Measurements from ENCODE around the gene BANF2. TPM values are rescaled to one million over a fixed set of nuclear protein-coding genes. Genes with fewer than 3 reads are reported as not detected.

The BANF2 gene
- total RNA-seq, 1 experiment from 2014 or later: not detected

- Histone ChIP-seq H3K23me2 (ENCODE audit: insufficient read length, low read depth, low read length, poor library complexity, severe bottlenecking) (peaks cover 8% of the 10 kb centered on the region), H3K27ac (ENCODE audit: insufficient read length, low read depth, low read length) (no peak overlapping the region), H3K4me1 (ENCODE audit: insufficient read depth, low read length) (no peaks in the 10 kb centered on the region; the same call in 1 of the 2 replicates), H3K14ac (ENCODE audit: insufficient read depth, low read length) (no peak overlapping the region), H2BK120ac (ENCODE audit: low read depth, low read length, poor library complexity, severe bottlenecking) (no peak overlapping the region), H2BK12ac (ENCODE audit: insufficient read length, low read depth, low read length) (no peak overlapping the region), H2BK15ac (ENCODE audit: low read depth, low read length) (no peak overlapping the region), H2AK5ac (ENCODE audit: insufficient read length, low read length) (no peak overlapping the region), H3K9me3 (ENCODE audit: control insufficient read depth, low read depth, low read length) (no peaks in the 10 kb centered on the region), H3K56ac (ENCODE audit: insufficient read length, low read depth, low read length) (no peak overlapping the region), H2BK20ac (ENCODE audit: low read depth, low read length, poor library complexity, severe bottlenecking) (no peak overlapping the region), H2AFZ (ENCODE audit: low read length) (no peak overlapping the region), H3K18ac (ENCODE audit: insufficient read length, low read depth, low read length) (no peak overlapping the region), H4K5ac (ENCODE audit: insufficient read length, low read depth, low read length) (no peak overlapping the region), H3K4ac (ENCODE audit: low read depth, low read length) (no peak overlapping the region), H3K23ac (ENCODE audit: insufficient read length, low read depth, low read length) (no peak overlapping the region), H4K8ac (replicated peaks; ENCODE audit: insufficient read length, low read depth, low read length) (no peak overlapping the region), H4K20me1 (ENCODE audit: control insufficient read depth, insufficient read depth, insufficient read length) (no peaks in the 10 kb centered on the region), H3K79me1 (ENCODE audit: insufficient read depth, low read depth, low read length, poor library complexity, severe bottlenecking) (no peaks in the 10 kb centered on the region), H3K79me2 (ENCODE audit: insufficient read depth, low read length) (peaks cover 2% of the 10 kb centered on the region; the same call in 1 of the 2 replicates), H3K9ac (ENCODE audit: extremely low read depth, insufficient read length, low read length) (no peak overlapping the region), H3K27me3 (ENCODE audit: insufficient read depth, low read length) (no peaks in the 10 kb centered on the region), H3K4me2 (ENCODE audit: insufficient read depth, insufficient read length, low read length) (no peak overlapping the region), H2BK5ac (ENCODE audit: insufficient read length, low read length) (no peak overlapping the region), H3T11ph (ENCODE audit: low read length) (no peak overlapping the region), H4K91ac (ENCODE audit: insufficient read length, low read depth, low read length) (no peak overlapping the region)
- no CpG with 5 or more reads among the region's 1 CpG for WGBS (ENCODE audit: extremely low coverage, insufficient read length, low lambda C conversion rate)
- Mint-ChIP-seq H3K9me3 (peaks cover 7 to 17% of the 10 kb centered on the region in 2 experiments; a peak in 3 of 5 replicates), H3K36me3 (ENCODE audit: insufficient read depth in 1 of 3, low read depth in 3 of 3) (0 out of 7 replicates have a peak, but pooled peaks cover 0 to under 1% (median 0%) of the 10 kb centered on the region in 3 experiments), H3K4me3 (no peak overlapping the region), H3K27ac (no peak overlapping the region; a peak in 1 of 7 replicates), H3K4me1 (peaks cover 12 to 17% of the 10 kb centered on the region in 2 experiments), H3K27me3 (ENCODE audit: low read depth) (peaks cover 33% of the 10 kb centered on the region)
- no peak for TF ChIP-seq CTCF (conservative IDR thresholded peaks at IDR 0.05)
- DNase-seq: no peak
These were observed 14.6 kb upstream of the BANF2 start for GRCh38 chr20:17685168-17685567.
